ENCODE results near the gene CLINT1.
A peak's percentile ranks its signal among the peaks of the same experiment; 100 is the strongest.
"Not testable (repeated sequence)": the region's sequence is repeated elsewhere in the genome, so short reads cannot be mapped to it uniquely, and the experiment has no call there.

CLINT1 gene

GRCh38 chr5:157888814-157889532 lies 30.0 kb upstream of the CLINT1 start:
- Histone ChIP-seq H3K4me1 (peaks cover 20% of the 10 kb centered on the region), H3K27ac (no peak overlapping the region), H3K4me2 (no peak overlapping the region), H4K20me1 (no peaks in the 10 kb centered on the region), H3K9ac (no peak overlapping the region), H3K9me3 (peaks cover 16% of the 10 kb centered on the region), H3K4me3 (no peak overlapping the region), H3K36me3 (no peaks in the 10 kb centered on the region), H3K27me3 (no peaks in the 10 kb centered on the region)
- TF ChIP-seq Cebpa-rat (IDR thresholded peaks at IDR 0.05): no peak

GRCh38 chr5:157886796-157887380 lies 27.9 kb upstream of the CLINT1 start:
- H4K20me1 ChIP-seq: no peaks in the 10 kb centered on the region
- peaks cover 20% of the 10 kb centered on the region for H3K4me1 ChIP-seq
- H3K27ac ChIP-seq: no peak overlapping the region
- peaks cover 16% of the 10 kb centered on the region for H3K9me3 ChIP-seq
- H3K27me3 ChIP-seq: no peaks in the 10 kb centered on the region
- no peaks in the 10 kb centered on the region for H3K36me3 ChIP-seq
- H3K9ac ChIP-seq: no peak overlapping the region
- H3K4me3 ChIP-seq: no peak overlapping the region
- TF ChIP-seq Cebpa-rat (IDR thresholded peaks at IDR 0.05): no peak
- H3K4me2 ChIP-seq: no peak overlapping the region

GRCh38 chr5:157885051-157885450 lies 26.1 kb upstream of the CLINT1 start:
- H3K4me3 ChIP-seq, H3K36me3 ChIP-seq, H3K4me2 ChIP-seq, H4K20me1 ChIP-seq, H3K27me3 ChIP-seq, H3K27ac ChIP-seq, H3K9ac ChIP-seq: not testable (repeated sequence)
- peaks cover 24% of the 10 kb centered on the region for H3K9me3 ChIP-seq
- peaks cover 13% of the 10 kb centered on the region; the same call in 1 of the 2 replicates for H3K4me1 ChIP-seq

- peaks cover 24% of the 10 kb centered on the region for H3K9me3 ChIP-seq
- H3K27me3 ChIP-seq, H3K4me3 ChIP-seq, H3K4me2 ChIP-seq, H3K4me1 ChIP-seq, H3K27ac ChIP-seq, H3K9ac ChIP-seq, H4K20me1 ChIP-seq, H3K36me3 ChIP-seq: not testable (repeated sequence)
Measured at GRCh38 chr5:157881498-157881897, 22.6 kb upstream of the CLINT1 start.

- H3K27ac ChIP-seq: no peak overlapping the region
- no peaks in the 10 kb centered on the region for H3K4me1 ChIP-seq
- TF ChIP-seq Cebpa-rat (IDR thresholded peaks at IDR 0.05): no peak
- no peak overlapping the region for H3K4me3 ChIP-seq
- H3K9me3 ChIP-seq: peaks cover 22% of the 10 kb centered on the region
- no peaks in the 10 kb centered on the region for H3K27me3 ChIP-seq
- no peak overlapping the region for H3K9ac ChIP-seq
- H4K20me1 ChIP-seq: no peaks in the 10 kb centered on the region
- no peak overlapping the region for H3K4me2 ChIP-seq
- no peaks in the 10 kb centered on the region for H3K36me3 ChIP-seq
Measured at GRCh38 chr5:157877821-157878220, 18.9 kb upstream of the CLINT1 start.

GRCh38 chr5:157874861-157875260 lies 15.9 kb upstream of the CLINT1 start:
- H3K9ac ChIP-seq: no peak overlapping the region
- H3K27ac ChIP-seq: no peak overlapping the region
- H3K4me2 ChIP-seq: no peak overlapping the region
- no peaks in the 10 kb centered on the region for H3K27me3 ChIP-seq
- no peak for TF ChIP-seq Cebpa-rat (IDR thresholded peaks at IDR 0.05)
- H3K4me1 ChIP-seq: no peaks in the 10 kb centered on the region
- H3K9me3 ChIP-seq: peaks cover 11% of the 10 kb centered on the region
- H3K36me3 ChIP-seq: no peaks in the 10 kb centered on the region
- no peak overlapping the region for H3K4me3 ChIP-seq
- H4K20me1 ChIP-seq: no peaks in the 10 kb centered on the region

GRCh38 chr5:157870837-157871834 lies 12.2 kb upstream of the CLINT1 start:
- no peak overlapping the region for H3K4me3 ChIP-seq
- H3K9ac ChIP-seq: no peak overlapping the region
- H3K9me3 ChIP-seq: peaks cover 12% of the 10 kb centered on the region; the same call in 1 of the 2 replicates
- H3K27ac ChIP-seq: no peak overlapping the region
- no peak for TF ChIP-seq Cebpa-rat (IDR thresholded peaks at IDR 0.05)
- H3K36me3 ChIP-seq: no peaks in the 10 kb centered on the region
- H3K4me1 ChIP-seq: peaks cover 7% of the 10 kb centered on the region
- no peak overlapping the region for H3K4me2 ChIP-seq
- H3K27me3 ChIP-seq: no peaks in the 10 kb centered on the region
- H4K20me1 ChIP-seq: no peaks in the 10 kb centered on the region

- no peak overlapping the region for H3K4me3 ChIP-seq
- no peak for TF ChIP-seq Cebpa-rat (IDR thresholded peaks at IDR 0.05)
Measured at GRCh38 chr5:157867751-157868387, 8.9 kb upstream of the CLINT1 start.

GRCh38 chr5:157866536-157866935 lies 7.6 kb upstream of the CLINT1 start:
- H3K9ac ChIP-seq: no peak overlapping the region
- no peak overlapping the region for H3K27ac ChIP-seq
- H3K4me2 ChIP-seq: no peak overlapping the region
- H3K4me3 ChIP-seq: no peak overlapping the region
- H3K4me1 ChIP-seq: peaks cover 19% of the 10 kb centered on the region
- H3K36me3 ChIP-seq: no peaks in the 10 kb centered on the region
- H3K9me3 ChIP-seq: peaks cover 12% of the 10 kb centered on the region; the same call in 1 of the 2 replicates
- TF ChIP-seq Cebpa-rat (IDR thresholded peaks at IDR 0.05): no peak
- H4K20me1 ChIP-seq: no peaks in the 10 kb centered on the region
- H3K27me3 ChIP-seq: no peaks in the 10 kb centered on the region

More at GRCh38 chr5:157867751-157868387, 8.9 kb upstream of the CLINT1 start:
- H3K9me3 ChIP-seq: peaks cover 12% of the 10 kb centered on the region; the same call in 1 of the 2 replicates
- H3K27me3 ChIP-seq: no peaks in the 10 kb centered on the region
- H3K27ac ChIP-seq: no peak overlapping the region
- H3K9ac ChIP-seq: no peak overlapping the region
- H3K4me2 ChIP-seq: peak overlapping the region; percentile 21
- no peaks in the 10 kb centered on the region for H3K36me3 ChIP-seq
- peaks cover 7% of the 10 kb centered on the region for H3K4me1 ChIP-seq
- H4K20me1 ChIP-seq: no peaks in the 10 kb centered on the region
